NCI-H187 (cell line): ENCODE data around the gene BDKRB2.
"Not testable (repeated sequence)": the region's sequence is repeated elsewhere in the genome, so short reads cannot be mapped to it uniquely, and the experiment has no call there.

Experiments used
- DNase-seq, 2 experiments: peaks; one replicate each; lab custom pipeline; 2025; lab: John Stamatoyannopoulos, UW

Gene BDKRB2

GRCh38 chr14:96225213-96225612 is 20.6 kb downstream of the BDKRB2 start:
- DNase-seq: no peak

- no peak for DNase-seq
Observed at GRCh38 chr14:96225745-96226151, 21.1 kb downstream of the BDKRB2 start.

DNA sequence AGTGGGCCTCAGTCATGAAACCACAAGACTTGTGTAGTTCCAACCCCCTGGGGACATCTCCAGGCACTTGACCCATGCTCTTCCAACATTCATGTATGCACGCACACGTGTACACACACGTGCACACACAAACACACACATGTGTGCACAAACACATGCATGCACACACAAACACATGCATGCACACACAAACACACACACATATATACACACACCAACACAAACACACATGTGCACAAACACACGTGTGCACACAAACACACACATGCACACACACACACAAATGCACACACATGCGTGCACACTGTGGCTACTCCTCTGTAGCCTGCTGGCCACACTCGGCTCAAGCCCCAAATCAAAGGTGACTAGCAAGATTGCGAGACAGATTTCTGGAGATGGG is 22.8 kb downstream of the BDKRB2 start:
- no peak for DNase-seq

- DNase-seq: no peak
Observed at GRCh38 chr14:96229315-96229714, 24.7 kb downstream of the BDKRB2 start.

DNA sequence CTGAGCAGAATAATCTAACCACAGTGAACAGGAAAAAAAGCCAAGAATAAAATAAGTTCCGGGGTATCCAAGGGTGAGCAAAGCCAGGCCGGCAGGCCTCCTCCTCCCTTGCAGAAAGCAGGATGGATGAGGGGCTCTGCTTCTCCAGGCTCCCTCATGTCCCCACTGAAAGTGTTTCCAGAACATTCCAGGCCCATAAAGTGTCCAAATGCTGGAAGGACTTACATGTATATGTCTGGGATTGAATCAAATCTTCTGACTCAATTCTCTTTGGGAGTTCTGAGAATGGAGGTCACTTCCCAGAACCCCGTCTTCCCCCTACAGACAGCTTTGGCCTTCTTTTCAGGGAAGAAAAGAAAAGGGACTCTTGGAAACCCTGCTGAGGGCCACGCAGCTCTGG is 26.4 kb downstream of the BDKRB2 start:
- DNase-seq: no peak

- DNase-seq: no peak
Observed at GRCh38 chr14:96231526-96232130, 27.0 kb downstream of the BDKRB2 start.

- no peak for DNase-seq
Observed at GRCh38 chr14:96232506-96232905, 27.9 kb downstream of the BDKRB2 start.

GRCh38 chr14:96233661-96234060 is 29.0 kb downstream of the BDKRB2 start:
- no peak for DNase-seq

GRCh38 chr14:96235426-96235825 is 30.8 kb downstream of the BDKRB2 start:
- no peak for DNase-seq

- DNase-seq: no peak
Observed at GRCh38 chr14:96237641-96238040, 33.0 kb downstream of the BDKRB2 start.

GRCh38 chr14:96238676-96239265 is 34.1 kb downstream of the BDKRB2 start:
- no peak for DNase-seq

GRCh38 chr14:96239711-96240141 is 35.1 kb downstream of the BDKRB2 start:
- no peak for DNase-seq

DNA sequence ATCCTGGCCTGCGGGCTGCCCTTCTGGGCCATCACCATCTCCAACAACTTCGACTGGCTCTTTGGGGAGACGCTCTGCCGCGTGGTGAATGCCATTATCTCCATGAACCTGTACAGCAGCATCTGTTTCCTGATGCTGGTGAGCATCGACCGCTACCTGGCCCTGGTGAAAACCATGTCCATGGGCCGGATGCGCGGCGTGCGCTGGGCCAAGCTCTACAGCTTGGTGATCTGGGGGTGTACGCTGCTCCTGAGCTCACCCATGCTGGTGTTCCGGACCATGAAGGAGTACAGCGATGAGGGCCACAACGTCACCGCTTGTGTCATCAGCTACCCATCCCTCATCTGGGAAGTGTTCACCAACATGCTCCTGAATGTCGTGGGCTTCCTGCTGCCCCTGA is 36.0 kb downstream of the BDKRB2 start:
- DNase-seq: no peak

- no peak for DNase-seq
Observed at GRCh38 chr14:96242126-96242525, 37.5 kb downstream of the BDKRB2 start.

DNA sequence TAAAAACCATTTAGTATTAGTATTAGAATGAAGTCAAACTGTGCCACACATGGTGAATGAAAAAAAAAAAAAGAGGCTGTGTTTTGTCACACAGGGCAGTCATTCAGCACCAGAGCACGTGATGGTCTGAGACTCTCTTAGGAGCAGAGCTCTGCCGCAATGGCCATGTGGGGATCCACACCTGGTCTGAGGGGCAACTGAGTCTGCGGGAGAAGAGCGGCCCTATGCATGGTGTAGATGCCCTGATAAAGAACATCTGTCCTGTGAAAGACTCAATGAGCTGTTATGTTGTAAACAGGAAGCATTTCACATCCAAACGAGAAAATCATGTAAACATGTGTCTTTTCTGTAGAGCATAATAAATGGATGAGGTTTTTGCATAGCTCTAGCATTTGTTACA is 39.1 kb downstream of the BDKRB2 start:
- DNase-seq: no peak

- not testable (repeated sequence) for DNase-seq
Observed at GRCh38 chr14:96245074-96245473, 40.4 kb downstream of the BDKRB2 start.

GRCh38 chr14:96245710-96246538 is 41.3 kb downstream of the BDKRB2 start:
- DNase-seq: no peak

GRCh38 chr14:96246539-96246847 is 41.9 kb downstream of the BDKRB2 start:
- no peak for DNase-seq

GRCh38 chr14:96247031-96247430 is 42.4 kb downstream of the BDKRB2 start:
- no peak for DNase-seq

GRCh38 chr14:96249029-96249428 is 44.4 kb downstream of the BDKRB2 start:
- DNase-seq: no peak

GRCh38 chr14:96250485-96250884 is 45.8 kb downstream of the BDKRB2 start:
- DNase-seq: no peak

DNA sequence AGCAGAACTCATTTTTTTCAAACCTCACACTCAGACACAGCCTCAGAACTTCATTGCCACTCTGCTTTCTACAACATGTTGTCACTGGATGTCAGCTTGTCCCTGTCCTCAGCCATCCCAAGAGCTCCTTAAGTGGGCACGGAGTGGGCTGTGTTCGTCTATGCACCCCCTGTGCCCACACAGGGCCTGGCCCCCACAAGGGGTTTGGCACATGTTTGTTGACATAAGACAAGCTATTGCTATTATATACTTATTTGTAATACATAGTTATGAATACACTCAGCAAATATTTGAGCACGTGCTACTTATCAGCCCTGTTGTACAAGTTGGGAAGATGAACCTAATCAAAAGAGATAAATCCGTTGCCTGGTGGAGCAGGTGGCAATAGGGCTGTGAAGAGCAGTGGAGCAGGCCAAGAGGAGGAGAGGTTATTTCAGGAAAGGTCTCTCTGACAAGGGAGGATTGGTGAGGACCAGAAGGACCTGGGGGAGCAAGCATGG is 47.1 kb downstream of the BDKRB2 start:
- DNase-seq: no peak

- no peak for DNase-seq
Observed at GRCh38 chr14:96252323-96252998, 47.8 kb downstream of the BDKRB2 start.
